Naive thymus-derived CD4-positive, alpha-beta T cell (primary cell): ENCODE data around the gene VAV2. TPM values are rescaled to one million over a fixed set of nuclear protein-coding genes. Genes with fewer than 3 reads are reported as not detected.
"Not testable (repeated sequence)": the region's sequence is repeated elsewhere in the genome, so short reads cannot be mapped to it uniquely, and the experiment has no call there.

Experiments used
- ATAC-seq: fragments of 150-1000 bp; cut with Tn5 transposase; 2 replicates; pipeline ENCODE4 v1.10.0; 2021; ENCODE audit warnings: mild to moderate bottlenecking, moderate library complexity
- CTCF ChIA-PET: fragments of 350-600 bp; sonication (Branson Sonifier 250); formaldehyde crosslinking; loops from one replicate; lab custom pipeline; 2021; ENCODE audit warnings: antibody characterized with exemption; lab: Charles Lee
- POLR2A ChIA-PET: fragments of 350-600 bp; sonication (Branson Sonifier 250); formaldehyde crosslinking; loops from one replicate; lab custom pipeline; 2021; ENCODE audit warnings: antibody characterized with exemption, inconsistent platforms; lab: Charles Lee
- DNase-seq, 9 donors: peaks; one replicate each; pipeline versions ENCODE4 v3.0.0 to v3.0.0-alpha.2; 2020 to 2022; ENCODE audit warnings: mixed read lengths in 1 of 9
- H3K27ac ChIP-seq: one replicate; pipeline ENCODE4 v1.7.0; 2013; ENCODE audit warnings: mild to moderate bottlenecking, low read depth, low read length, moderate library complexity
- H3K27me3 ChIP-seq, 2 donors: one replicate each; pipeline ENCODE4 v1.7.0; 2013; ENCODE audit warnings: low read length in 2 of 2, mild to moderate bottlenecking in 2 of 2, moderate library complexity in 2 of 2; ENCODE audit not compliant: control insufficient read depth in 2 of 2, insufficient read depth in 2 of 2
- H3K36me3 ChIP-seq, 3 experiments: 1 replicate in 2 of 3; 2 replicates in 1 of 3; pipeline ENCODE4 v1.7.0; 2013; ENCODE audit warnings: low read length in 3 of 3, mild to moderate bottlenecking in 3 of 3, moderate library complexity in 1 of 3; ENCODE audit not compliant: insufficient read depth in 3 of 3, control insufficient read depth in 2 of 3
- H3K4me1 ChIP-seq, 2 donors: one replicate each; pipeline ENCODE4 v1.7.0; 2013; ENCODE audit warnings: low read length in 2 of 2, mild to moderate bottlenecking in 2 of 2, moderate library complexity in 1 of 2; ENCODE audit not compliant: control insufficient read depth in 2 of 2, insufficient read depth in 2 of 2
- H3K4me3 ChIP-seq: 2 replicates; pipeline ENCODE4 v1.7.0; 2013; ENCODE audit warnings: mild to moderate bottlenecking, low read length
- H3K9me3 ChIP-seq, 3 experiments: 1 replicate in 2 of 3; 2 replicates in 1 of 3; pipeline ENCODE4 v1.7.0; 2013; ENCODE audit warnings: low read length in 3 of 3; ENCODE audit not compliant: control insufficient read depth in 2 of 3
- H3K27ac Mint-ChIP-seq, 9 donors: one replicate each; pipeline ENCODE4 v1.8.0; 2020 to 2022; ENCODE audit warnings: mixed read lengths in 9 of 9, mild to moderate bottlenecking in 8 of 9, moderate library complexity in 5 of 9, inconsistent platforms in 2 of 9
- H3K27me3 Mint-ChIP-seq, 5 donors: one replicate each; pipeline ENCODE4 v1.8.0; 2021 to 2022; ENCODE audit warnings: mixed read lengths in 5 of 5, mild to moderate bottlenecking in 1 of 5
- H3K36me3 Mint-ChIP-seq, 5 donors: one replicate each; pipeline ENCODE4 v1.8.0; 2020 to 2022; ENCODE audit warnings: mixed read lengths in 5 of 5, mild to moderate bottlenecking in 3 of 5, inconsistent platforms in 1 of 5
- H3K4me1 Mint-ChIP-seq, 7 donors: one replicate each; pipeline ENCODE4 v1.8.0; 2020 to 2022; ENCODE audit warnings: mixed read lengths in 7 of 7, mild to moderate bottlenecking in 3 of 7, inconsistent platforms in 1 of 7
- H3K4me3 Mint-ChIP-seq, 10 donors: one replicate each; pipeline ENCODE4 v1.8.0; 2020 to 2022; ENCODE audit warnings: mild to moderate bottlenecking in 10 of 10, mixed read lengths in 10 of 10, moderate library complexity in 6 of 10, inconsistent platforms in 2 of 10
- H3K9me3 Mint-ChIP-seq, 11 donors: one replicate each; pipeline ENCODE4 v1.8.0; 2020 to 2022; ENCODE audit warnings: mixed read lengths in 11 of 11, mild to moderate bottlenecking in 4 of 11, inconsistent platforms in 1 of 11, moderate library complexity in 1 of 11
- intact Hi-C, 2 donors: fragments of 100-400 bp; cut with micrococcal nuclease; formaldehyde crosslinking; loops; one replicate each; pipeline ENCODE4 v1.15.1; 2023
- polyA plus RNA-seq, 2 donors: library from polyadenylated mRNA; unstranded; fragments of 300-500 nt; fragmentation: Illumina TruSeq; gene quantifications; one replicate each; pipeline ENCODE4 v1.2.3, GENCODE V29; 2021
- total RNA-seq, 6 experiments: library from RNA in 5 of 6; stranded (reverse) in 5 of 6; gene quantifications; 1 replicate in 5 of 6; 2 replicates in 1 of 6; pipeline ENCODE4 v1.2.3 and lab custom pipeline; 2021 to 2026

The VAV2 gene
- total and polyA plus RNA-seq, 7 experiments from 2014 or later, result 0.18 to 14.4 (median 1.9) TPM

GRCh38 chr9:133959171-133959570, 33.0 kb downstream of the VAV2 start:
- Histone ChIP-seq H3K4me3 (no peak overlapping the region), H3K27ac (no peak overlapping the region)
- intact Hi-C loops, result no loop called here

GRCh38 chr9:133958756-133959155, 33.4 kb downstream of the VAV2 start:
- Mint-ChIP-seq H3K4me3 (no peak overlapping the region), H3K27ac (peak overlapping the region in 1 of 9 donors; percentile 7), H3K9me3 (peaks cover 0 to 10% (median 4%) of the 10 kb centered on the region in 11 donors), H3K4me1 (peaks cover 7 to 34% (median 22%) of the 10 kb centered on the region in 7 donors), H3K36me3 (peaks cover 0 to 4% (median 0%) of the 10 kb centered on the region in 5 donors), H3K27me3 (peaks cover 0 to 3% (median 0%) of the 10 kb centered on the region in 5 donors)
- ATAC-seq, result no peak
- DNase-seq, result no peak
- intact Hi-C loops, result no loop called here
- ChIA-PET CTCF (no interaction called here), POLR2A (no interaction called here)
- Histone ChIP-seq H3K27ac (no peak overlapping the region), H3K4me3 (no peak overlapping the region), H3K4me1 (peaks cover 0 to 16% of the 10 kb centered on the region in 2 donors), H3K36me3 (no peaks in the 10 kb centered on the region), H3K9me3 (no peaks in the 10 kb centered on the region), H3K27me3 (no peaks in the 10 kb centered on the region)

More at GRCh38 chr9:133959171-133959570, 33.0 kb downstream of the VAV2 start:
- CTCF ChIA-PET, result no interaction called here
- H3K9me3 Mint-ChIP-seq, result peaks cover 0 to 14% (median 4%) of the 10 kb centered on the region in 11 donors
- peaks cover 0 to 4% (median 0%) of the 10 kb centered on the region in 5 donors for H3K36me3 Mint-ChIP-seq
- Histone ChIP-seq H3K27me3 (no peaks in the 10 kb centered on the region), H3K4me1 (peaks cover 0 to 15% of the 10 kb centered on the region in 2 donors), H3K36me3 (no peaks in the 10 kb centered on the region), H3K9me3 (no peaks in the 10 kb centered on the region)
- POLR2A ChIA-PET, result no interaction called here
- no peak overlapping the region for H3K4me3 Mint-ChIP-seq
- peaks cover 0 to 3% (median 0%) of the 10 kb centered on the region in 5 donors for H3K27me3 Mint-ChIP-seq
- DNase-seq (no peak), ATAC-seq (no peak)
- peaks cover 7 to 30% (median 19%) of the 10 kb centered on the region in 7 donors for H3K4me1 Mint-ChIP-seq
- H3K27ac Mint-ChIP-seq, result no peak overlapping the region

GRCh38 chr9:133957772-133958171, 34.4 kb downstream of the VAV2 start:
- H3K9me3 ChIP-seq, H3K4me3 ChIP-seq, H3K27me3 Mint-ChIP-seq, POLR2A ChIA-PET, H3K36me3 Mint-ChIP-seq, DNase-seq, H3K4me3 Mint-ChIP-seq, H3K36me3 ChIP-seq, intact Hi-C loops, H3K27ac ChIP-seq, CTCF ChIA-PET, ATAC-seq, H3K9me3 Mint-ChIP-seq, H3K27me3 ChIP-seq: not testable (repeated sequence)
- Mint-ChIP-seq H3K27ac (peak overlapping the region in 3 of 9 donors; percentile 47 to 70 (median 67)), H3K4me1 (peaks cover 7 to 34% (median 22%) of the 10 kb centered on the region in 7 donors)
- peaks cover 0 to 16% of the 10 kb centered on the region in 2 donors for H3K4me1 ChIP-seq

DNA sequence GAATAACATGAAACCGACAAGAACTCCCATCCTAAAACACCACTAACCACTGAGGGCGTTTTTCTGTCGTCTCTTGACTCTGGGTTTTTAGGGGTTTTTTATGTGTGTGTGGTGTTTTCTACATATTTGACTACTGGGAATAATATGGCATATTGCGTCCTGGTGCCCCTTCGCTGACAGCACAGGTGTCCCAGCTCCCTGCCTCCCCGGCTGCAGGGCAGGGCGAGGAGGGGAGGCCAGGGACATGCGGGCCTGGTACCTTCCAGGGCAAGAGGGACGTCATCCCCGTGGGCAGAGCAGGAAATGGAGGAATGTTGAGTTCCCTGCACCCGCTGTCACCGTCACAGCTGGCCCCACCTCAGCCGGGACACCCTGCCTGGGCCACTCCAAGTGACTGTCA, 34.8 kb downstream of the VAV2 start:
- Mint-ChIP-seq H3K9me3 (no peaks in the 10 kb centered on the region), H3K27ac (peak overlapping the region in 7 of 9 donors; percentile 47 to 70 (median 60)), H3K4me3 (peak overlapping the region in 3 of 10 donors; percentile 4 to 29 (median 24)), H3K27me3 (peaks cover 0 to 3% (median 0%) of the 10 kb centered on the region in 5 donors), H3K36me3 (no peaks in the 10 kb centered on the region), H3K4me1 (peaks cover 7 to 34% (median 22%) of the 10 kb centered on the region in 7 donors)
- no peak overlapping the region for H3K4me3 ChIP-seq
- intact Hi-C loops, result no loop called here
- H3K9me3 ChIP-seq, result no peaks in the 10 kb centered on the region
- H3K36me3 ChIP-seq, result no peaks in the 10 kb centered on the region
- peaks cover 0 to 16% of the 10 kb centered on the region in 2 donors for H3K4me1 ChIP-seq
- POLR2A ChIA-PET, result no interaction called here
- H3K27ac ChIP-seq, result no peak overlapping the region
- DNase-seq (no peak), ATAC-seq (no peak)
- CTCF ChIA-PET, result no interaction called here
- no peaks in the 10 kb centered on the region for H3K27me3 ChIP-seq

DNA sequence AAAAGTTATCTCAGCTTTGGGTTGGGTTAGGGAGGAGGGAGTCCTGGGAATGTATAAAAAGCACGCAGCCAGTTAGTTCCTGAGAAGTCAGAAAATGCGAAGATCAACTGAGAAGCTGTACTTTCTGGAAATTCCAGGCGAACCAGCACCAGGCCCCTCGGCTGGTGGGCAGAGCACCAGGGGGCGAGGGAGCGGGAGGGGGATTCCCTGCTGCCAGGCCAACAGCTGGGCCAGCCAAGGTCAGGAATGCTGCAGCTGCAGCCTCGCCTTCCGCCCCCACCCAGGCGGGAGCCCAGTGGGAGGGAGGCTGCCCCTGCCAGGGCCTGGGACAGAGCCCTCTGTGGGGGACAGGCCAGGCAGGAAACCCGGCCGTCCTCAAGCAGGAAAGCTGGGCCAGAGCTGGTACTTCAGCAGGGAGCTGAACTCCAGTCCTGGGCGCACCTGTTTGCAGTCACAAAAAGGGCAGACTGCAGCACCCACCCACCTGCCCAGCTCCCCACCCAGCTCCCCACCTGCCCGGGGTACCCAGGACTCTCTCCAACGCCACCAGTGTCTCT, 35.5 kb downstream of the VAV2 start:
- H3K27ac Mint-ChIP-seq, result peak overlapping the region in 8 of 9 donors; percentile 63 to 93 (median 86)
- intact Hi-C loops, result no loop called here
- H3K4me1 Mint-ChIP-seq, result peaks cover 7 to 34% (median 22%) of the 10 kb centered on the region in 7 donors
- Histone ChIP-seq H3K9me3 (no peaks in the 10 kb centered on the region), H3K4me1 (peaks cover 0 to 16% of the 10 kb centered on the region in 2 donors), H3K4me3 (no peak overlapping the region), H3K27me3 (no peaks in the 10 kb centered on the region), H3K36me3 (no peaks in the 10 kb centered on the region), H3K27ac (peak overlapping the region; percentile 60)
- H3K27me3 Mint-ChIP-seq, result peaks cover 0 to 3% (median 0%) of the 10 kb centered on the region in 5 donors
- POLR2A ChIA-PET, result no interaction called here
- CTCF ChIA-PET, result interaction anchor here (1.2 kb wide), 1 partner anchor 37 kb away, joined by 3 read pairs; no protein-coding TSS in a partner anchor
- H3K36me3 Mint-ChIP-seq, result no peaks in the 10 kb centered on the region
- peak overlapping the region; percentile 6 to 84 (median 56) for H3K4me3 Mint-ChIP-seq
- DNase-seq (no peak), ATAC-seq (no peak)
- H3K9me3 Mint-ChIP-seq, result no peaks in the 10 kb centered on the region

GRCh38 chr9:133955821-133956411, 36.2 kb downstream of the VAV2 start:
- H3K36me3 Mint-ChIP-seq, result no peaks in the 10 kb centered on the region
- H3K9me3 Mint-ChIP-seq, result no peaks in the 10 kb centered on the region
- POLR2A ChIA-PET, result interaction anchor here (0.6 kb wide), 1 partner anchor 9 kb away, joined by 3 read pairs; no protein-coding TSS in a partner anchor
- peak; percentile 61 for ATAC-seq
- Histone ChIP-seq H3K9me3 (no peaks in the 10 kb centered on the region), H3K4me1 (peaks cover 0 to 16% of the 10 kb centered on the region in 2 donors), H3K36me3 (no peaks in the 10 kb centered on the region), H3K27me3 (no peaks in the 10 kb centered on the region), H3K27ac (peak overlapping the region; percentile 60), H3K4me3 (no peak overlapping the region)
- H3K27ac Mint-ChIP-seq, result peak overlapping the region; percentile 46 to 93 (median 84)
- intact Hi-C loops, result loop anchor here in 1 of 2 donors (1.0 kb wide), 1 partner anchor 36 kb away; the partner anchor contains the start of gene VAV2
- H3K4me3 Mint-ChIP-seq, result peak overlapping the region; percentile 38 to 84 (median 64)
- H3K4me1 Mint-ChIP-seq, result peaks cover 7 to 34% (median 22%) of the 10 kb centered on the region in 7 donors
- DNase-seq, result peak in 6 of 9 donors; percentile 8 to 34 (median 20)
- CTCF ChIA-PET, result interaction anchor here (0.6 to 1.2 kb wide), 3 partner anchors 38 to 796 kb away, joined by 3 to 5 read pairs (median 3); no protein-coding TSS in a partner anchor
- H3K27me3 Mint-ChIP-seq, result peaks cover 0 to 3% (median 0%) of the 10 kb centered on the region in 5 donors
